NK-92 (cell line): ENCODE results near the gene FPR3.
"Not testable (repeated sequence)": the region's sequence is repeated elsewhere in the genome, so short reads cannot be mapped to it uniquely, and the experiment has no call there.

ENCODE experiments used
- DNase-seq: peaks from one replicate; lab custom pipeline; 2025; ENCODE audit not compliant: unreplicated experiment; lab: John Stamatoyannopoulos, UW

Gene FPR3

GRCh38 chr19:51806571-51806970, 11.6 kb downstream of the FPR3 start:
- not testable (repeated sequence) for DNase-seq

DNA sequence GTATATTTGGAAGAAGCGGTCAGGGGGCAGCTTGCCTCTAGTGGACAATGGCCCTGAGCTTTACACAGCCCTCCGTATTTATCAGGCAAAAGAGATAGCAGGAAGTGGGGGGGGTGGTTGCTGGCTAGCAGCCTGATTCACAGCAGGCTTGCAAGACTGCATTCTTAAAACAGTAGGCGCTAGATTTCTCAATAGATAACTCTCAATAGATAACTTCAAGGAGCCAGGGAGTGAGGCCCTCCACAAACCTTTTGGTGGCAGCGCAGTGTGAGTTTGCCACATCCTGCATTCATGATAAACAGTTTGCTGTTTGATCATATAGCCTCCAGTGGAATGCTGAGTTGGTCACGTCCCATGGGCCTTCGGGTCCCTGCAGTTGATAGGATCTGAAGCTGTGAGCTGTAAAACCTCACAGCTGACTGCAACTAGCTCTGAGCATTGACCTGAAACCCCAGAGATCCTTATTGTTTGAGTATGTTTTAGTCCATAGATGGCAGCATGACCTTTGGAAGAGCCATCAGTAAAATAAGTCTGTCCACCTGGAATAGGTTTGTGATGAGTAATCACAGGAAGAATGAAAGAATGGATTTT, 12.2 kb downstream of the FPR3 start:
- no peak for DNase-seq

DNA sequence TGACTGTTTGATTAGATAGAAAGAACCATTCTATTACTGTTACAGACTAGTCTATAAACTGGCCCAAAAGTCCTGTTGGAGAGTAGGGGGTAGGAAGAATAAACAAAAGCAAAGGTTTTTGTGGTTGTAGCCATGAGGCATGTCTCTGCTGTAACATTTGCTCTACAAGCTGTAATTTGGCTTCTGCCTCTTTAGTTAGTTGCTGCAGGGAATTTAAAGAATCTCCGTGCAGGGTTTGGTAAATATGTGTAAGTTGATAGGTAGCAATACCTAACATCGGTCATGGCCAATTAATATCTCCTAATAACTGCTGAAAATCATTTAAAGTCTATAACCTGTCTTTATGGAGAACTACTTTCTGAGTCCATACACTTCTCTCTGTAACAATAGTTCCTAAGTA, 13.0 kb downstream of the FPR3 start:
- DNase-seq = no peak

GRCh38 chr19:51808333-51808986, 13.5 kb downstream of the FPR3 start:
- no peak for DNase-seq

GRCh38 chr19:51809787-51810186, 14.8 kb downstream of the FPR3 start:
- DNase-seq = no peak

DNA sequence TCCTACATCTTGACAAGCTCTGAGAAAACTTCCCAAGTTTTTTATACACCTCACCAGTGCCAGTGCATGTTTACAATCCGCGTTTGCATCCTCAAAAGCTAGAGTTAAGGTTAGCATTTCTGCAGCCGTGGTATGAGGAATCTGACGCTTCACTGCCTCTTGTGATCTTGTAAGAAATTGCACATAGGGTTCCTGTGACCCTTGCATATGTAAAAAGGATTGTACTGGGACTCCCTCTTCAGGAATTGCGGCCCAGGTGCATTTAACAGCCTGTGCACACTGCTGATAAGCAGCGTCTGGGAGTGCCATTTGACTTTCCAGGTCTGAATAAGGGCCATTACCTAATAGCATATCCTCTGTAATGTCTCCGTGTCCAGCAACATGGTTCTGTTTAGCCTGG, 15.3 kb downstream of the FPR3 start:
- DNase-seq = no peak

- no peak for DNase-seq
These were observed 16.4 kb downstream of the FPR3 start for GRCh38 chr19:51811344-51811743.

DNA sequence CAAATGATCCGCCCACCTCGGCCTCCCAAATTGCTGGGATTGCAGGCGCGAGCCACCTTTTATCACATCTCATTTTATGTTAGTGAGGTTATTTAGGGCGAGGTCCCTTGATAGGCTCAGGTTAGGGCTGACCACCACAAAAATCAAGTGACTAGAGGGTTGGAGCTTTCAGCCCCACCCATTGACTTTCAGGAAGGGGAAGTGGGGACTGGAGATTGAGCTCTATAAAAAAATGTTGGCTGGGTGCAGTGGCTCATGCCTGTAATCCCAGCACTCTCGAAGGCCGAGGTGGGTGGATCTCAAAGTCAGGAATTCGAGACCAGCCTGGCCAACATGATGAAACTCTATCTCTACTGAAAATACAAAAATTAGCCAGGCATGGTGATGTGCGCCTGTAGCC, 20.1 kb downstream of the FPR3 start:
- no peak for DNase-seq

GRCh38 chr19:51816711-51817110, 21.8 kb downstream of the FPR3 start:
- DNase-seq = no peak

GRCh38 chr19:51820011-51820410, 25.1 kb downstream of the FPR3 start:
- DNase-seq = no peak

- DNase-seq = no peak
These were observed 26.0 kb downstream of the FPR3 start for GRCh38 chr19:51820831-51821446.

- DNase-seq = no peak
These were observed 26.5 kb downstream of the FPR3 start for GRCh38 chr19:51821456-51821855.

GRCh38 chr19:51821921-51822320, 27.0 kb downstream of the FPR3 start:
- DNase-seq = no peak

- DNase-seq = no peak
These were observed 27.4 kb downstream of the FPR3 start for GRCh38 chr19:51822325-51822724.

DNA sequence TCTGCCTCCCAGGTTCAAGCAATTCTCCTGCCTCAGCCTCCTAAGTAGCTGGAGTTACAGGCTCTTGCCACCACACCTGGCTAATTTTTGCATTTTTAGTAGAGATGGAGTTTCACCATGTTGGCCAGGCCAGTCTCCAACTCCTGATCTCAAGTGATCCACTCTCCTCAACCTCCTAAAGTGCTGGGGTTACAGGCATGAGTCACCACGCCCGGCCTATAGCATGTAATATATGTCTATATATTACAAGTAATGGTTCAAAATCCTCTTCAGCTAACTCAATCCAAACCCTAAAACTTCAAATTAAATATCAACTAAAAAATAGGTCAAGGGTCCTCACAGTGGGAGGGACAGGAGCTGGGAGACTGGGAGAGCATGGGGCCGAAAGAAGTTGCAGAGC, 28.0 kb downstream of the FPR3 start:
- no peak for DNase-seq

- no peak for DNase-seq
These were observed 29.5 kb downstream of the FPR3 start for GRCh38 chr19:51824281-51825005.

GRCh38 chr19:51830274-51830673, 35.3 kb downstream of the FPR3 start:
- no peak for DNase-seq

DNA sequence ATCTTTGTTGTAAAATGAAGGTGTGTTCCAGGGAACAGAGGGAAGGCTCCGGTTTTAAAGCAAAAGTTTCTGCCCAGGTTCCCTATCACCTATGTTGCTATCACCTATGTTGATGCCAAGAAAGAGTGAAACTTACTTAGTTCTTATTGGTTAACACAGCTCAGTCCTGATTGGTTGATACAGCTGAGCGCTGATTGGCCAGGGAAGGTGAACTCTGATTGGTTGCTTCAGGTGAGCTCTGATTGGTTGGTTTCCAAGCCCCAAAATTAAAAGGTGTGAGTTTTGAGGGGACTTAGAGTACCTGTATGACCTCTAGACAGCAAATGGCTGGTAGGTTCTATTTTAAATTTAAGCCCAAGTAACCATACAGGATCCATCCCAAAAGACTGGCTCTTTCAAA, 42.2 kb downstream of the FPR3 start:
- DNase-seq = no peak

- no peak for DNase-seq
These were observed 67.1 kb downstream of the FPR3 start for GRCh38 chr19:51861870-51862622.

DNA sequence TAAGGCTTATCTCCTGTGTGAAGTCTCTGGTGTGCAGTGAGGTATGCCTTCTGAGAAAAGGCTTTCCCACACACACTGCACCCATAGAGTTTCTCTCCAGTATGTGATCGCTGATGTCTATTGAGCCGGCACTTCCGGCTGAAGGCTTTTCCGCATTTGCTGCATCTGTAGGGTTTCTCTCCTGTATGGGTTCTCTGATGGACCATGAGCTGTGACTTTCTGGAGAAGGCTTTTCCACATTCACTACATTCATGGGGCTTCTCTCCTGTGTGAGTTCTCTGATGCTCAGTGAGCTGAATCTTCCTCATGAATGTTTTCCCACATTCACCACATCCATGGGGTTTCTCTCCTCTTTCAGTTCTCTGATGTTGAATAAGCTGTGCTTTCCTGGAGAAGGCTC, 78.1 kb downstream of the FPR3 start:
- no peak for DNase-seq
